Erythroblast (primary cell): ENCODE measurements around the gene GRIP1.

Experiments
- GATA1 ChIP-seq: IDR thresholded peaks from 2 replicates; pipeline ENCODE4 v1.6.1; 2011; ENCODE audit warnings: low read depth, mild to moderate bottlenecking, control low read depth, low read length, moderate library complexity
- POLR2A ChIP-seq: IDR thresholded peaks from 2 replicates; pipeline ENCODE4 v1.6.1; 2011; ENCODE audit warnings: mild to moderate bottlenecking, low read length

- TF ChIP-seq POLR2A (no peak), GATA1 (no peak)
These were observed 49.6 kb downstream of the GRIP1 start for GRCh38 chr12:66629138-66629870.
